ENCODE data around the gene IFT122. TPM values are rescaled to one million over a fixed set of nuclear protein-coding genes. Genes with fewer than 3 reads are reported as not detected.

The IFT122 gene
- total RNA-seq, 2 donors from 2014 or later = 15.6 to 31.5 TPM

GRCh38 chr3:129522953-129523352 lies 82.9 kb downstream of the IFT122 start:
- no peaks in the 10 kb centered on the region for H3K36me3 ChIP-seq

GRCh38 chr3:129524081-129524480 lies 84.1 kb downstream of the IFT122 start:
- no peaks in the 10 kb centered on the region for H3K36me3 ChIP-seq
- intact Hi-C loops (cut with DNase I) = no loop called here

More at GRCh38 chr3:129522953-129523352, 82.9 kb downstream of the IFT122 start:
- intact Hi-C loops (cut with DNase I) = no loop called here
- Histone ChIP-seq H3K4me3 (no peak overlapping the region), H3K9ac (ENCODE audit: low read depth in 2 of 2, low read length in 2 of 2) (no peak overlapping the region), H3K27ac (no peak overlapping the region), H3K27me3 (no peaks in the 10 kb centered on the region), H3K9me3 (no peaks in the 10 kb centered on the region), H3K4me1 (no peaks in the 10 kb centered on the region)
- TF ChIP-seq CTCF (IDR thresholded peaks at IDR 0.05) = no peak
- DNase-seq = no peak

GRCh38 chr3:129525341-129525968 lies 85.4 kb downstream of the IFT122 start:
- no peak overlapping the region for H3K4me3 ChIP-seq
- no peak for TF ChIP-seq CTCF (IDR thresholded peaks at IDR 0.05)
- no peaks in the 10 kb centered on the region for H3K27me3 ChIP-seq
- no peak overlapping the region for H3K27ac ChIP-seq
- H3K4me1 ChIP-seq = no peaks in the 10 kb centered on the region
- no peaks in the 10 kb centered on the region for H3K36me3 ChIP-seq
- intact Hi-C loops (cut with DNase I) = no loop called here
- DNase-seq = no peak
- no peaks in the 10 kb centered on the region for H3K9me3 ChIP-seq
- no peak overlapping the region for H3K9ac ChIP-seq (ENCODE audit: low read depth in 2 of 2, low read length in 2 of 2)

More at GRCh38 chr3:129524081-129524480, 84.1 kb downstream of the IFT122 start:
- Histone ChIP-seq H3K9me3 (no peaks in the 10 kb centered on the region), H3K4me3 (no peak overlapping the region), H3K4me1 (no peaks in the 10 kb centered on the region), H3K27me3 (no peaks in the 10 kb centered on the region), H3K9ac (ENCODE audit: low read depth in 2 of 2, low read length in 2 of 2) (no peak overlapping the region), H3K27ac (no peak overlapping the region)
- no peak for TF ChIP-seq CTCF (IDR thresholded peaks at IDR 0.05)
- no peak for DNase-seq

- Histone ChIP-seq H3K9ac (ENCODE audit: low read depth in 2 of 2, low read length in 2 of 2) (no peak overlapping the region), H3K27ac (no peak overlapping the region), H3K27me3 (no peaks in the 10 kb centered on the region), H3K36me3 (no peaks in the 10 kb centered on the region), H3K9me3 (no peaks in the 10 kb centered on the region), H3K4me1 (no peaks in the 10 kb centered on the region), H3K4me3 (no peak overlapping the region)
- intact Hi-C loops (cut with DNase I) = no loop called here
- no peak for TF ChIP-seq CTCF (IDR thresholded peaks at IDR 0.05)
- DNase-seq = no peak
These were observed 86.3 kb downstream of the IFT122 start for GRCh38 chr3:129526121-129526900.

- H3K4me1 ChIP-seq = no peaks in the 10 kb centered on the region
- no peak for TF ChIP-seq CTCF (IDR thresholded peaks at IDR 0.05)
- H3K9me3 ChIP-seq = no peaks in the 10 kb centered on the region
- H3K4me3 ChIP-seq = no peak overlapping the region
- no peak overlapping the region for H3K27ac ChIP-seq
- no peak overlapping the region for H3K9ac ChIP-seq (ENCODE audit: low read depth in 2 of 2, low read length in 2 of 2)
- no peaks in the 10 kb centered on the region for H3K36me3 ChIP-seq
- DNase-seq = no peak
- no peaks in the 10 kb centered on the region for H3K27me3 ChIP-seq
- intact Hi-C loops (cut with DNase I) = no loop called here
These were observed 87.2 kb downstream of the IFT122 start for GRCh38 chr3:129527262-129527661.

All from colonic mucosa (tissue), 4 donors.